ENCODE measurements around the gene ARHGAP10. TPM values are rescaled to one million over a fixed set of nuclear protein-coding genes. Genes with fewer than 3 reads are reported as not detected.

Gene ARHGAP10
- total RNA-seq, 4 donors from 2014 or later: 186 to 296 (median 192) TPM

- Histone ChIP-seq H3K9me3 (no peaks in the 10 kb centered on the region), H3K4me1 (peaks cover 6 to 17% (median 9%) of the 10 kb centered on the region in 4 donors), H3K27ac (replicated peaks in 1 of 4) (no peak overlapping the region), H3K27me3 (no peaks in the 10 kb centered on the region), H3K36me3 (peaks cover 5 to 46% (median 19%) of the 10 kb centered on the region in 4 donors), H3K4me3 (no peak overlapping the region)
- TF ChIP-seq POLR2A (IDR thresholded peaks at IDR 0.05; ENCODE audit: low read depth) (no peak), EP300 (IDR thresholded peaks at IDR 0.05) (no peak), CTCF (IDR thresholded peaks at IDR 0.05) (no peak), POLR2AphosphoS5 (IDR thresholded peaks at IDR 0.05) (no peak)
- 100% methylated on average over 2 of the region's 3 CpGs for WGBS
- DNase-seq (ENCODE audit: extremely low spot score): no peak
- intact Hi-C loops (cut with DNase I): no loop called here
Measured at GRCh38 chr4:147933779-147934178, 201.9 kb downstream of the ARHGAP10 start.

DNA sequence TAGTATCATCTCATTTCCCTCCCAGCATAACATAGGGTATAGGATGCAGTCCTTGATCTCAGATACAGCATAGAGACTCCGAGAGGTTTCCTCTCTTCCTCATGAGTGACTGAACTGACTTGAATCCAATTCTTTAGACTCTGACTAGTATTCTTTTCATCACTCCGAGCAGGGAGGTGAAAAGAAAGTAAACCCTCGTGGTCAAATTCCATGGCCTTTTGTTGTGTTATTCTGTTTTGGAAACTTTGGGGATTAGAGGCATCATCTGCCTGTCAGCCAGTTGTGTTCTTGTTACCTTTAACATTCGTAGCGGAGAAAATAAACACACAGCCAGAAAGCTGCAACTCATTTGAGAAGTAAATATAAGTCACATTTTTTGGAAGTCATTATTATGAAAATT is 206.6 kb downstream of the ARHGAP10 start:
- H3K27ac ChIP-seq (replicated peaks in 1 of 4): no peak overlapping the region
- 71% methylated on average over 5 of the region's 5 CpGs for WGBS
- H3K27me3 ChIP-seq: no peaks in the 10 kb centered on the region
- DNase-seq (ENCODE audit: extremely low spot score): no peak
- TF ChIP-seq EP300 (IDR thresholded peaks at IDR 0.05): no peak
- no peak for TF ChIP-seq POLR2A (IDR thresholded peaks at IDR 0.05; ENCODE audit: low read depth)
- TF ChIP-seq POLR2AphosphoS5 (IDR thresholded peaks at IDR 0.05): no peak
- no peak for TF ChIP-seq CTCF (IDR thresholded peaks at IDR 0.05)
- intact Hi-C loops (cut with DNase I): no loop called here
- peaks cover 0 to 37% (median 19%) of the 10 kb centered on the region in 4 donors for H3K36me3 ChIP-seq
- H3K9me3 ChIP-seq: no peaks in the 10 kb centered on the region
- H3K4me3 ChIP-seq: no peak overlapping the region
- peaks cover 22 to 43% (median 39%) of the 10 kb centered on the region in 4 donors for H3K4me1 ChIP-seq

DNA sequence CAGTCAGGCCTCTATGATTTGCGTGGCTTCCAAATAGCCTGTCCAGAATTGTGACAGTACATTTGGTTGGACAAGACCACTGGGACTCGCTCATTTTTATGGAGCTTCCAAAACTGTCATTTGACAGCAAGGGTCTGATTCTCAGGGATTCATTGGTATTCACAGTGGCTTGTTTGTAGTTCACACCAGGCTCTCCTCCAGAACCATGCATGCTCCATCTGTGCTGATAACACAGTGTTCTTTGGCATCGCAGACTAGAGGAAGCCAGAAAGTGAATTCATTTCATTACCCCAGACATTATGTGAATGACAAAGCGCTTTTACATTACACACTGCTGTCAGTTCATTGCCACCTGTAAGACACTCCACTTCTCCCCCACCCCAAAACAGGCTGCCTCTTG is 208.3 kb downstream of the ARHGAP10 start:
- no peaks in the 10 kb centered on the region for H3K27me3 ChIP-seq
- no peaks in the 10 kb centered on the region for H3K9me3 ChIP-seq
- TF ChIP-seq POLR2A (IDR thresholded peaks at IDR 0.05; ENCODE audit: low read depth) (no peak), EP300 (IDR thresholded peaks at IDR 0.05) (no peak), POLR2AphosphoS5 (IDR thresholded peaks at IDR 0.05) (no peak), CTCF (IDR thresholded peaks at IDR 0.05) (no peak)
- no peak overlapping the region for H3K4me3 ChIP-seq
- no peak for DNase-seq (ENCODE audit: extremely low spot score)
- no peak overlapping the region for H3K27ac ChIP-seq (replicated peaks in 1 of 4)
- peaks cover 22 to 43% (median 38%) of the 10 kb centered on the region in 4 donors for H3K4me1 ChIP-seq
- intact Hi-C loops (cut with DNase I): no loop called here
- H3K36me3 ChIP-seq: peaks cover 3 to 36% (median 16%) of the 10 kb centered on the region in 4 donors
- 86% methylated on average over 4 of the region's 4 CpGs for WGBS

- Histone ChIP-seq H3K4me1 (peaks cover 22 to 43% (median 38%) of the 10 kb centered on the region in 4 donors), H3K9me3 (no peaks in the 10 kb centered on the region), H3K36me3 (peaks cover 3 to 48% (median 19%) of the 10 kb centered on the region in 4 donors), H3K27ac (replicated peaks in 1 of 4) (no peak overlapping the region), H3K4me3 (no peak overlapping the region), H3K27me3 (no peaks in the 10 kb centered on the region)
- DNase-seq (ENCODE audit: extremely low spot score): no peak
- WGBS: 90% methylated on average over 2 of the region's 2 CpGs
- intact Hi-C loops (cut with DNase I): no loop called here
- TF ChIP-seq CTCF (IDR thresholded peaks at IDR 0.05) (no peak), POLR2AphosphoS5 (IDR thresholded peaks at IDR 0.05) (no peak), POLR2A (IDR thresholded peaks at IDR 0.05; ENCODE audit: low read depth) (no peak), EP300 (IDR thresholded peaks at IDR 0.05) (no peak)
Measured at GRCh38 chr4:147941373-147941772, 209.5 kb downstream of the ARHGAP10 start.

DNA sequence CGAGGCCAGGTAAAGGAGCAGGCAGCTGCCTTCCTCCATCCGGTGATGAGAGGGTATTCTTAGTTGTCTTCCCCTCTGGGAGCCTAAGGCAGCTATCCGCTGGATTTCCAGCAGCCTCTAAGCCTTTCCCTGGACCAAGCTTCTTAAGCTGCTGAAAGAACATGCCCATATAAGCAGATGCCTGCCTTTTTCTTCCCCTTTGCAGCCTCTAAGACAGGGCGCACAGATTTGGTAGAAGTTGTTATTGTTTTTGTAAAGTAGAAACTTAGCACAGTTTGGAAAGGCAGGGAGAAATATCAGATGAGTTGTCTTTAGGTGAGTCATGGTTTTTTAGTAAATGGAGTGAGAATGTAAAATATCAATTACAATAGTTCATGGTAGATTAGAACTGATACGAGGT is 210.8 kb downstream of the ARHGAP10 start:
- no peak for DNase-seq (ENCODE audit: extremely low spot score)
- H3K36me3 ChIP-seq: peaks cover 15 to 53% (median 27%) of the 10 kb centered on the region in 4 donors
- no peaks in the 10 kb centered on the region for H3K9me3 ChIP-seq
- H3K4me1 ChIP-seq: peaks cover 22 to 43% (median 38%) of the 10 kb centered on the region in 4 donors
- TF ChIP-seq POLR2A (IDR thresholded peaks at IDR 0.05; ENCODE audit: low read depth) (no peak), EP300 (IDR thresholded peaks at IDR 0.05) (no peak), POLR2AphosphoS5 (IDR thresholded peaks at IDR 0.05) (no peak), CTCF (IDR thresholded peaks at IDR 0.05) (no peak)
- no peaks in the 10 kb centered on the region for H3K27me3 ChIP-seq
- intact Hi-C loops (cut with DNase I): no loop called here
- no peak overlapping the region for H3K4me3 ChIP-seq
- WGBS: 50% methylated on average over 5 of the region's 5 CpGs
- H3K27ac ChIP-seq (replicated peaks in 1 of 4): peak overlapping the region; percentile 16 to 59 (median 54)

Measured in esophagus muscularis mucosa (tissue), 4 donors.